Ovary (tissue), 9 donors: ENCODE results near the gene PDE1A. TPM values are rescaled to one million over a fixed set of nuclear protein-coding genes. Genes with fewer than 3 reads are reported as not detected.

Experiments used
- DNase-seq, 5 donors: peaks; one replicate each; pipeline ENCODE4 v3.0.0-alpha.2; 2019 to 2020
- H3K27ac ChIP-seq, 2 donors: fragments of 200-600 bp; one replicate each; pipeline versions ENCODE4 v1.5.1 to v1.8.0; 2019 to 2022
- H3K27me3 ChIP-seq: fragments of 200-600 bp; one replicate; pipeline ENCODE4 v1.8.0; 2022
- H3K36me3 ChIP-seq: fragments of 200-600 bp; sonication (generic); one replicate; pipeline ENCODE4 v1.5.1; 2019
- H3K4me1 ChIP-seq: one replicate; pipeline ENCODE4 v1.8.1; 2013; ENCODE audit warnings: mild to moderate bottlenecking, moderate library complexity; ENCODE audit not compliant: insufficient read depth
- H3K4me3 ChIP-seq: fragments of 200-600 bp; sonication (generic); one replicate; pipeline ENCODE4 v1.5.1; 2017
- H3K9me3 ChIP-seq, 2 donors: fragments of 200-600 bp in 1 of 2; sonication (generic) in 1 of 2; one replicate each; pipeline versions ENCODE4 v1.5.1 to v1.8.1; 2013 to 2019; ENCODE audit warnings: mild to moderate bottlenecking in 1 of 2, moderate library complexity in 1 of 2
- CTCF ChIP-seq, 3 donors: fragments of 450-650 bp in 2 of 3; fragments of 200-600 bp in 1 of 3; IDR thresholded peaks; one replicate each; pipeline versions ENCODE4 v1.5.1 to v1.8.0; 2016 to 2022; ENCODE audit warnings: antibody characterized with exemption in 3 of 3, mild to moderate bottlenecking in 1 of 3
- EP300 ChIP-seq: sonication (generic); formaldehyde crosslinking; IDR thresholded peaks from one replicate; pipeline ENCODE4 v1.6.1; 2017; ENCODE audit warnings: antibody characterized with exemption
- POLR2A ChIP-seq: fragments of 450-650 bp; IDR thresholded peaks from one replicate; pipeline ENCODE4 v1.6.1; 2017; ENCODE audit warnings: antibody characterized with exemption, mild to moderate bottlenecking, moderate library complexity
- WGBS, 3 donors: extraction: QIAGEN DNeasy Blood & Tissue Kit in 1 of 3; methylation state at CpG; one replicate each; pipeline versions ENCODE4 v1.1.5 to v1.1.7; 2013 to 2017; 5-methylcytosine and 5-hydroxymethylcytosine counted together
- intact Hi-C, 4 donors: fragments of 100-400 bp; cut with DNase I; formaldehyde crosslinking; loops; one replicate each; pipeline versions ENCODE4 v1.11.0 to v1.15.1; 2022 to 2023
- polyA plus RNA-seq, 2 donors: library from polyadenylated mRNA; stranded (reverse); fragments of 200-250 nt in 1 of 2; fragments of 350-450 nt in 1 of 2; fragmentation: Illumina TruSeq in 1 of 2; extraction: RNeasy Lipid Tissue Mini Kit (QIAGEN cat#74804) in 1 of 2; gene quantifications; one replicate each; pipeline ENCODE4 v1.2.3, GENCODE V29; 2013 to 2014
- total RNA-seq, 7 donors: library from RNA; depleted of rRNA in 2 of 7; stranded (reverse); fragments of >200 nt in 2 of 7; fragmentation: NEBNext Ultra II Directional in 3 of 7; extraction: Animal tissue kit (Norgen Biotek cat#: 25700) in 3 of 7; gene quantifications; one replicate each; pipeline versions ENCODE4 v1.1.0 to v1.2.4, GENCODE V29; 2016 to 2023
- donor health status: DM: no; HTN: no; CAD: no; lungs with moderate emphysema.
- donor health status: DM: no; HTN: no; CAD: no.
- donor health status: Bipolar disorder and iron deficiency.
- donor health status: DM: yes; HTN: yes; CAD: no.
- donor health status: DM: no; HTN: no; CAD: no.
- donor health status: DM: yes; HTN: yes; CAD: no.

Gene PDE1A
- total and polyA plus RNA-seq, 9 donors, result 2.9 to 17.8 (median 8.4) TPM

GRCh38 chr2:182366628-182367027 lies 60.2 kb downstream of the PDE1A start:
- Histone ChIP-seq H3K27me3 (no peaks in the 10 kb centered on the region), H3K4me3 (no peak overlapping the region), H3K4me1 (no peaks in the 10 kb centered on the region), H3K27ac (no peak overlapping the region), H3K36me3 (no peaks in the 10 kb centered on the region), H3K9me3 (no peaks in the 10 kb centered on the region)
- no peak for TF ChIP-seq CTCF (IDR thresholded peaks at IDR 0.05)
- no peak for TF ChIP-seq POLR2A
- TF ChIP-seq EP300, result no peak
- peak in 1 of 5 donors; percentile 28 for DNase-seq
- intact Hi-C loops, result no loop called here
- whole genome bisulfite sequencing, 3 donors, result 53 to 64% (median 53%) methylated on average over 4 of the region's 4 CpGs

GRCh38 chr2:182365855-182366254 lies 61.0 kb downstream of the PDE1A start:
- H3K27ac ChIP-seq, result no peak overlapping the region
- no peaks in the 10 kb centered on the region for H3K27me3 ChIP-seq
- no peak overlapping the region for H3K4me3 ChIP-seq
- no peaks in the 10 kb centered on the region for H3K9me3 ChIP-seq
- DNase-seq, result no peak
- H3K4me1 ChIP-seq, result no peaks in the 10 kb centered on the region
- intact Hi-C loops, result no loop called here
- TF ChIP-seq CTCF (IDR thresholded peaks at IDR 0.05) (no peak), EP300 (no peak), POLR2A (no peak)
- 77 to 89% (median 81%) methylated on average over 3 of the region's 3 CpGs for WGBS, 3 donors
- no peaks in the 10 kb centered on the region for H3K36me3 ChIP-seq

GRCh38 chr2:182361477-182361876 lies 65.4 kb downstream of the PDE1A start:
- H3K4me1 ChIP-seq, result no peaks in the 10 kb centered on the region
- H3K4me3 ChIP-seq, result no peak overlapping the region
- intact Hi-C loops, result no loop called here
- no peak overlapping the region for H3K27ac ChIP-seq
- no peaks in the 10 kb centered on the region for H3K36me3 ChIP-seq
- no peak for DNase-seq
- 54 to 55% (median 55%) methylated on average over 1 of the region's 1 CpG for WGBS, 3 donors
- H3K27me3 ChIP-seq, result no peaks in the 10 kb centered on the region
- TF ChIP-seq EP300 (no peak), POLR2A (no peak), CTCF (IDR thresholded peaks at IDR 0.05) (no peak)
- no peaks in the 10 kb centered on the region for H3K9me3 ChIP-seq

- intact Hi-C loops, result no loop called here
- Histone ChIP-seq H3K27ac (no peak overlapping the region), H3K4me1 (no peaks in the 10 kb centered on the region), H3K4me3 (no peak overlapping the region), H3K9me3 (no peaks in the 10 kb centered on the region), H3K27me3 (no peaks in the 10 kb centered on the region), H3K36me3 (no peaks in the 10 kb centered on the region)
- WGBS, 3 donors, result 88 to 92% (median 91%) methylated on average over 2 of the region's 2 CpGs
- no peak for DNase-seq
- TF ChIP-seq EP300 (no peak), CTCF (IDR thresholded peaks at IDR 0.05) (no peak), POLR2A (no peak)
These were observed 66.1 kb downstream of the PDE1A start for GRCh38 chr2:182360663-182361260.
